K562 (cell line): Measurements from ENCODE around the gene ALDH6A1. TPM values are rescaled to one million over a fixed set of nuclear protein-coding genes. Genes with fewer than 3 reads are reported as not detected.

ENCODE experiments used
- ATAC-seq: fragments of 200-7000 bp; cut with Tn5 transposase; 3 replicates; pipeline ENCODE4 v1.9.1; 2020; ENCODE audit warnings: moderate library complexity
- BruUV-seq: library from RNA; stranded (reverse); fragments of 400-500 nt; replicated peaks from 2 replicates; lab custom pipeline; 2021; lab: Mats Ljungman, UMichigan
- CTCF ChIA-PET: fragments of 300-600 bp; formaldehyde crosslinking; extraction: SDS; loops from one replicate; lab custom pipeline; 2021; ENCODE audit warnings: low intra/inter-chr PET ratio; lab: Yijun Ruan, JAX
- POLR2A ChIA-PET: fragments of 300-600, 350-650 bp; sonication (Branson Sonifier 250); formaldehyde crosslinking; extraction: SDS; loops from one replicate; lab custom pipeline; 2021; ENCODE audit warnings: antibody characterized with exemption, inconsistent platforms; lab: Yijun Ruan, JAX
- DNase-seq, 4 experiments: peaks; one replicate each; pipeline versions ENCODE4 v3.0.0 to v3.0.0-alpha.2; 2011 to 2018; ENCODE audit warnings: low spot score in 3 of 4, mixed read lengths in 3 of 4; ENCODE audit errors: extremely low read depth in 1 of 4
- FAIRE-seq: peaks from 2 replicates; lab custom pipeline; 2011; peaks lifted over from hg19 to GRCh38; lab: Jason Lieb, UNC
- H2AFZ ChIP-seq: 2 replicates; pipeline ENCODE4 v1.6.0; 2011; ENCODE audit warnings: low read depth, low read length, control low read depth, inconsistent platforms
- H3K27ac ChIP-seq: fragments of 200-600 bp; 3 replicates; pipeline ENCODE4 v1.8.0; 2011; ENCODE audit warnings: low read depth, mild to moderate bottlenecking, control low read depth, inconsistent platforms, low read length, moderate library complexity, mixed read lengths; ENCODE audit errors: extremely low read depth
- H3K27me3 ChIP-seq, 2 experiments: fragments of 300-600 bp in 1 of 2; 2 replicates in 1 of 2; 3 replicates in 1 of 2; pipeline versions ENCODE4 v1.6.0 to v1.8.0; 2011; ENCODE audit warnings: inconsistent platforms in 2 of 2, low read length in 2 of 2, mild to moderate bottlenecking in 1 of 2, mixed read lengths in 1 of 2, moderate library complexity in 1 of 2; ENCODE audit not compliant: control insufficient read depth in 2 of 2, insufficient read depth in 2 of 2
- H3K36me3 ChIP-seq: fragments of 300-600 bp; 3 replicates; pipeline ENCODE4 v1.8.0; 2011; ENCODE audit warnings: mild to moderate bottlenecking, low read length, inconsistent platforms; ENCODE audit not compliant: control insufficient read depth, insufficient read depth
- H3K4me1 ChIP-seq, 2 experiments: fragments of 200-600 bp in 1 of 2; replicated peaks in 1 of 2; 2 replicates in 1 of 2; 3 replicates in 1 of 2; pipeline versions ENCODE4 v1.5.1 to v1.8.0; 2011; ENCODE audit warnings: inconsistent platforms in 2 of 2, low read length in 2 of 2, mild to moderate bottlenecking in 1 of 2, mixed read lengths in 1 of 2, moderate library complexity in 1 of 2; ENCODE audit not compliant: control insufficient read depth in 2 of 2, insufficient read depth in 2 of 2
- H3K4me2 ChIP-seq: 2 replicates; pipeline ENCODE4 v1.6.1; 2011; ENCODE audit warnings: low read length, control low read depth, inconsistent platforms, mixed read lengths; ENCODE audit not compliant: insufficient read depth
- H3K4me3 ChIP-seq: fragments of 200-600 bp; sonication (generic), shearing (Covaris generic); 2 replicates; pipeline ENCODE4 v1.5.1; 2016; ENCODE audit warnings: control low read depth, inconsistent platforms
- H3K79me2 ChIP-seq: fragments of 200-600 bp; 3 replicates; pipeline ENCODE4 v1.8.0; 2011; ENCODE audit warnings: low read length, inconsistent platforms; ENCODE audit not compliant: control insufficient read depth, insufficient read depth
- H3K9ac ChIP-seq, 2 experiments: 2 replicates each; pipeline versions ENCODE4 v1.6.0 to v1.6.1; 2011; ENCODE audit warnings: low read depth in 2 of 2, low read length in 2 of 2, control low read depth in 1 of 2, inconsistent platforms in 1 of 2, mild to moderate bottlenecking in 1 of 2, mixed read lengths in 1 of 2; ENCODE audit not compliant: insufficient read depth in 1 of 2
- H3K9me1 ChIP-seq: one replicate; pipeline ENCODE4 v1.6.0; 2011; ENCODE audit warnings: inconsistent platforms, mild to moderate bottlenecking, low read length, moderate library complexity; ENCODE audit not compliant: control insufficient read depth, insufficient read depth
- H3K9me3 ChIP-seq: replicated peaks from 2 replicates; pipeline ENCODE4 v1.5.1; 2011; ENCODE audit warnings: low read depth, low read length, inconsistent platforms; ENCODE audit not compliant: control insufficient read depth, insufficient read depth
- H4K20me1 ChIP-seq: replicated peaks from 2 replicates; pipeline ENCODE4 v1.6.1; 2011; ENCODE audit warnings: low read length, inconsistent platforms, mixed read lengths; ENCODE audit not compliant: control insufficient read depth, insufficient read depth
- GABPB1 ChIP-seq: sonication (generic); formaldehyde crosslinking; IDR thresholded peaks from 2 replicates; pipeline ENCODE4 v1.8.0; 2022; ENCODE audit warnings: mild to moderate bottlenecking, missing genetic modification reagents
- GTF3C2 ChIP-seq: IDR thresholded peaks from 3 replicates; pipeline ENCODE4 v1.6.1; 2011; ENCODE audit warnings: borderline replicate concordance, mild to moderate bottlenecking, moderate library complexity; ENCODE audit not compliant: insufficient read length; ENCODE audit errors: extremely low read depth
- MLLT1 ChIP-seq, 2 experiments: fragments of 450-650 bp; IDR thresholded peaks; 2 replicates each; pipeline ENCODE4 v1.6.1; 2016
- SAP30 ChIP-seq: fragments of 200-600 bp; sonication (generic); IDR thresholded peaks from 2 replicates; pipeline ENCODE4 v1.6.1; 2012; ENCODE audit warnings: borderline replicate concordance, low read depth, mild to moderate bottlenecking, moderate library complexity, low read length, control low read depth, inconsistent platforms; ENCODE audit not compliant: insufficient read depth, poor library complexity, severe bottlenecking
- SREBF2 ChIP-seq: sonication (generic); formaldehyde crosslinking; IDR thresholded peaks from 2 replicates; pipeline ENCODE4 v1.4.0; 2020; ENCODE audit warnings: mild to moderate bottlenecking, missing genetic modification reagents
- SUPT5H ChIP-seq: fragments of 450-650 bp; IDR thresholded peaks from 2 replicates; pipeline ENCODE4 v1.6.1; 2016
- TAF1 ChIP-seq: IDR thresholded peaks from 2 replicates; pipeline ENCODE4 v1.6.1; 2011; ENCODE audit warnings: mild to moderate bottlenecking, low read length, moderate library complexity; ENCODE audit not compliant: insufficient read depth, control insufficient read depth, severe bottlenecking; ENCODE audit errors: extremely low read depth
- XRCC5 ChIP-seq: fragments of 200-400 bp; formaldehyde crosslinking; IDR thresholded peaks from 2 replicates; pipeline ENCODE4 v1.6.1; 2017; ENCODE audit warnings: low read depth, mild to moderate bottlenecking, low read length
- ZFPM2 ChIP-seq: fragments of 250-450 bp; sonication (Bioruptor Pico); IDR thresholded peaks from 2 replicates; pipeline ENCODE4 v1.5.1; 2022; ENCODE audit warnings: mild to moderate bottlenecking
- WGBS: fragments of 100-300 bp; shearing (Covaris generic); methylation state at CpG from one replicate; pipeline ENCODE4 v1.1.6; 2016; ENCODE audit warnings: low coverage, mixed read lengths; ENCODE audit not compliant: insufficient coverage; ENCODE audit errors: missing lambda C conversion rate; 5-methylcytosine and 5-hydroxymethylcytosine counted together
- in situ Hi-C: fragments of 300-500 bp; cut with MboI; formaldehyde crosslinking; loops from 4 replicates; pipeline ENCODE4 v1.15.0; 2018; ENCODE audit warnings: inconsistent platforms, mixed read lengths
- intact Hi-C: fragments of 100-400 bp; cut with micrococcal nuclease; formaldehyde crosslinking; loops from 2 replicates; pipeline ENCODE4 v1.14.2; 2022
- polyA plus RNA-seq, 8 experiments: library from polyadenylated mRNA; depleted of rRNA in 4 of 8; stranded (reverse) in 5 of 8; unstranded in 3 of 8; fragments of >200 nt; fragmentation: Nextera tagmentation in 2 of 8; fragmentation: Illumina TruSeq in 1 of 8; extraction: Ambion mirVana in 2 of 8; extraction: Trizol in 1 of 8; gene quantifications; 2 replicates each; pipeline versions ENCODE4 v1.2.1 to v1.2.3, GENCODE V29; 2011 to 2014; ENCODE audit warnings: inconsistent platforms in 1 of 8, missing spikeins in 1 of 8
- total RNA-seq, 7 experiments: library from RNA; depleted of rRNA in 6 of 7; stranded (reverse); fragments of >200 nt in 6 of 7; fragmentation: Illumina TruSeq in 2 of 7; extraction: Trizol in 2 of 7; gene quantifications; 2 replicates each; pipeline versions ENCODE4 v1.2.1 to v1.2.3, GENCODE V29; 2011 to 2021; ENCODE audit warnings: low replicate concordance in 1 of 7
- TF ChIP-seq, protein P1 (sequence below): fragments of 250-450 bp; sonication (Bioruptor Pico); IDR thresholded peaks from 2 replicates; pipeline ENCODE4 v1.4.0; 2020; ENCODE audit warnings: mild to moderate bottlenecking, moderate library complexity
- TF ChIP-seq, protein P2 (sequence below): fragments of 200-800 bp; sonication (Bioruptor generic); IDR thresholded peaks from 2 replicates; pipeline ENCODE4 v1.6.1; 2017; ENCODE audit warnings: missing genetic modification characterization, missing compliant biosample characterization

Gene ALDH6A1
- total and polyA plus RNA-seq, 9 of the 15 experiments (the other 6 are each of a cell fraction or from before 2014, with no cell fraction given) = 3.1 to 11.5 (median 4.6) TPM

GRCh38 chr14:74085047-74085637 lies 889 bp upstream of the ALDH6A1 start:
- DNase-seq = peak; percentile 13 to 46 (median 19)
- peak overlapping the region; percentile 90 for H3K4me3 ChIP-seq
- FAIRE-seq = no peak
- no peaks in the 10 kb centered on the region for H3K9me3 ChIP-seq
- in situ Hi-C loops = no loop called here
- peaks cover 11 to 13% of the 10 kb centered on the region in 2 experiments; a peak in 3 of 5 replicates for H3K4me1 ChIP-seq
- 2% methylated on average over 22 of the region's 26 CpGs for WGBS
- BruUV-seq = TSS peak; percentile 75
- H4K20me1 ChIP-seq = no peaks in the 10 kb centered on the region
- ATAC-seq = peak; percentile 1
- ChIA-PET POLR2A (interaction anchor here (0.7 to 2.2 kb wide), 4 partner anchors 10 to 776 kb away, joined by 3 to 9 read pairs (median 4); no protein-coding TSS in a partner anchor), CTCF (no interaction called here)
- no peaks in the 10 kb centered on the region for H3K36me3 ChIP-seq
- no peaks in the 10 kb centered on the region for H3K27me3 ChIP-seq
- H3K27ac ChIP-seq = peak overlapping the region; percentile 94
- peak overlapping the region; percentile 90 for H2AFZ ChIP-seq
- peaks cover 29% of the 10 kb centered on the region for H3K79me2 ChIP-seq
- H3K9me1 ChIP-seq = no peaks in the 10 kb centered on the region
- H3K9ac ChIP-seq = peak overlapping the region; percentile 91 to 96
- intact Hi-C loops = no loop called here
- peak overlapping the region; percentile 96 for H3K4me2 ChIP-seq
- TF ChIP-seq, protein P1, sequence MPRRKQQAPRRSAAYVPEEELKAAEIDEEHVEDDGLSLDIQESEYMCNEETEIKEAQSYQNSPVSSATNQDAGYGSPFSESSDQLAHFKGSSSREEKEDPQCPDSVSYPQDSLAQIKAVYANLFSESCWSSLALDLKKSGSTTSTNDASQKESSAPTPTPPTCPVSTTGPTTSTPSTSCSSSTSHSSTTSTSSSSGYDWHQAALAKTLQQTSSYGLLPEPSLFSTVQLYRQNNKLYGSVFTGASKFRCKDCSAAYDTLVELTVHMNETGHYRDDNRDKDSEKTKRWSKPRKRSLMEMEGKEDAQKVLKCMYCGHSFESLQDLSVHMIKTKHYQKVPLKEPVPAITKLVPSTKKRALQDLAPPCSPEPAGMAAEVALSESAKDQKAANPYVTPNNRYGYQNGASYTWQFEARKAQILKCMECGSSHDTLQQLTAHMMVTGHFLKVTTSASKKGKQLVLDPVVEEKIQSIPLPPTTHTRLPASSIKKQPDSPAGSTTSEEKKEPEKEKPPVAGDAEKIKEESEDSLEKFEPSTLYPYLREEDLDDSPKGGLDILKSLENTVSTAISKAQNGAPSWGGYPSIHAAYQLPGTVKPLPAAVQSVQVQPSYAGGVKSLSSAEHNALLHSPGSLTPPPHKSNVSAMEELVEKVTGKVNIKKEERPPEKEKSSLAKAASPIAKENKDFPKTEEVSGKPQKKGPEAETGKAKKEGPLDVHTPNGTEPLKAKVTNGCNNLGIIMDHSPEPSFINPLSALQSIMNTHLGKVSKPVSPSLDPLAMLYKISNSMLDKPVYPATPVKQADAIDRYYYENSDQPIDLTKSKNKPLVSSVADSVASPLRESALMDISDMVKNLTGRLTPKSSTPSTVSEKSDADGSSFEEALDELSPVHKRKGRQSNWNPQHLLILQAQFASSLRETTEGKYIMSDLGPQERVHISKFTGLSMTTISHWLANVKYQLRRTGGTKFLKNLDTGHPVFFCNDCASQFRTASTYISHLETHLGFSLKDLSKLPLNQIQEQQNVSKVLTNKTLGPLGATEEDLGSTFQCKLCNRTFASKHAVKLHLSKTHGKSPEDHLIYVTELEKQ (CRISPR knock-in tag) = no peak
- no peak for TF ChIP-seq ZFPM2 (CRISPR knock-in tag)
- peak; percentile 89 for TF ChIP-seq SAP30
- TF ChIP-seq MLLT1 (IDR thresholded peaks at IDR 0.05) = no peak
- TF ChIP-seq GABPB1 (CRISPR knock-in tag) = peak; percentile 52; the same call in 1 of the 2 replicates
- TF ChIP-seq SUPT5H = peak; percentile 64
- TF ChIP-seq XRCC5 = no peak
- TF ChIP-seq, protein P2, sequence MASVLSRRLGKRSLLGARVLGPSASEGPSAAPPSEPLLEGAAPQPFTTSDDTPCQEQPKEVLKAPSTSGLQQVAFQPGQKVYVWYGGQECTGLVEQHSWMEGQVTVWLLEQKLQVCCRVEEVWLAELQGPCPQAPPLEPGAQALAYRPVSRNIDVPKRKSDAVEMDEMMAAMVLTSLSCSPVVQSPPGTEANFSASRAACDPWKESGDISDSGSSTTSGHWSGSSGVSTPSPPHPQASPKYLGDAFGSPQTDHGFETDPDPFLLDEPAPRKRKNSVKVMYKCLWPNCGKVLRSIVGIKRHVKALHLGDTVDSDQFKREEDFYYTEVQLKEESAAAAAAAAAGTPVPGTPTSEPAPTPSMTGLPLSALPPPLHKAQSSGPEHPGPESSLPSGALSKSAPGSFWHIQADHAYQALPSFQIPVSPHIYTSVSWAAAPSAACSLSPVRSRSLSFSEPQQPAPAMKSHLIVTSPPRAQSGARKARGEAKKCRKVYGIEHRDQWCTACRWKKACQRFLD (CRISPR knock-in tag) = 0 out of 2 replicates have a peak, but pooled peaks have one; percentile 67
- TF ChIP-seq SREBF2 (CRISPR knock-in tag) = no peak
- no peak for TF ChIP-seq GTF3C2
- TF ChIP-seq TAF1 = peak; percentile 7
